Stimulated activated CD4-positive, alpha-beta T cell treated with anti-CD3 and anti-CD28 coated beads, Interleukin-2, amount 100 ng/mL, for 4 hours (primary cell): ENCODE data around the gene CYP21A2.

Source experiments
- DNase-seq: peaks from one replicate; pipeline ENCODE4 v3.0.0-alpha.2; 2020; ENCODE audit warnings: low read depth

CYP21A2 gene

DNA sequence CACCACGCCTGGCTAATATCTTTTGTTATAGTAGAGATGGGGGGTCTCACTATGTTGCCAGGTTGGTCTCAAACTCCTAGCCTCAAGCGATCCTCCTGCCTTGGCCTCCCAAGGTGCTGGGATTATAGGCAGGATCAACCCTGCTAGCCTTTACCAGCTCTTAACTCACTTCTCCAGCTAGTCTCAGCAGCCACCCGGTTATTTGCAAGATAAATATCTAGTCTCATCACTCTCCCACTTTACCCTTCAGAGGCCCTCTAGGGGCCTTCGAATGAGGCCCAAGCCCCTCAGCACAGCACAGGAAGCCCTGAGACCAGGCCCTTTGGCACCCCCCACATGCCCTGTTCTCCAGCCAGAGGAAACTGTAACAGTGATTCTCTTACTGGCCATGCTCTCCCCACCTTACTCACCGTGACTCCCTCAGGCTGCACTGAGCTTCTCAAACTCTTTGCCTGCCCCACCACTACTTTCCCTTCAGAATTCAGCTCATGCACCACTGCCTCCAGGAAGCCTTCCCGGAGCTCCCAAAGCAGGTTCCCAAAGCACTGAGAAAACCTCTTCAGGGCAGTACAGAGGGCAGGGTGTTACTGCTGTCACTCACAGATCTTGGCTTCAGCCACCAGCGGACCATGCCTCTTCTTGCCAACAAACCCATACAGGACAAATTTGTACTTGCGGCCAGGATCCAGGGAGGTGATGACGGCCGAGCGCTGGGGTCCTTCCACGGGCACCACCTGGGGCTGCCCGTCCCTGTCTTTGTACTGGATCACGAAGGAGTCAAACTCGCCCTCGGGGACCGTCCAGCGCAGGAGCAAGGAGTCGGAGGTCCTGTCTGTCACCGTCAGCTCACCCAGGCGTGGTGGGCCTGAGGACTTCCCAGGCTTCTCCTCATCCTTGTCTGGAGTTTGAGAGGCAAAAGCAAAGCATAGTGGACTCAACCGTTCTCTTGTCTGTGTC, 45.9 kb downstream of the CYP21A2 start:
- no peak for DNase-seq

DNA sequence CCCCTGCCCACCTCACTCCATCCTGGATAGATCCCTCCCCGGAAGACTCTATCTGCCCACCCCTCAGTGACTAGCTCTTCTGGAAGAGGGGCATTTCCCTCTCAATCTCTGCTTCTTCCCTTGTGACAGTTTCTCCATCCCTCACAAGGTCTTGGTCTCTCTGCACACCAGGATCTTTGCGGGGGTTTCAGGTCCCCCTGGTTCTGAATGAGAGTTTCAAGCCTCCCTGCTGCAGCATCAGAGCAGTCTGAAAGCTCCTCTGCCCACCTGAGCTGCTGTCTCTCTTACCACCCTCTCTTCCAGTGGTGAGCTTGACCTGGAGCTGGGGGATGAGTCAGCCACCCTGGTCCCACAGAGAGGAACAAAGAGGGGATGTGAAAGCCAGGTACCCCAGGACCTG, 46.6 kb downstream of the CYP21A2 start:
- DNase-seq: no peak

DNA sequence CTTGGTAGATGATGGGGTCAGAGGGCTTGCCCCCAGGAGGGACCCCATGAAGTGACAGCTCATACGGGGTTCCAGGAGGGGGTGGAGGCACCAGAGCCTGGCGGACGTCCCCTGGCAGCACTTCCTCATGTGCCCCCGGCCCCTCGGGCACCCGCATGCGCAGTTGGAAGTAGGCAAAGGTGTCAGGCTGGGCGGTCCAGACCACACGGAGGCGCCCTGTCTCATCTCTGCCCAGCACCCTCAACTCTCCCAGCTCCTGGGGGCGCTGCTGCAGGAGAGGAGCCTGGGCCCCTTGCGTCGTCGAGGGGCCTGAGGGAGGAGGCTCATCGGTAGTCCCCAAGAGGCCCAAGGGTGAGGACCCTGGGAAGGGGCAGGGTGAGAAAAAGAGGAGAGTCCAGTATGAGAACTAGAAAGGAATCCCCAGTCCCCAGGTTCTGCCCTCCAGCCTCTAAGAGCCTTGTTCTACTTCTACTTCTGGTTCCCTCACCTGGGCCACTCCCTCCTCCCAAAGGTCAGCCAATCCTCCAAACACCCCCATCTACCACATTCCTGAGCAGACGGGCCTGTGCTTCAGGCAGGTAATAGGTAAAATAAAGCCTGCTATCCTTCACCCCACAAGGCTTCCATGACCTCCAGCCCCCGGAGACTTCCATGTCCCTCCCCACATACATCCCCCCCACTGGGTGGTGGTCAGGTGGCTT, 47.7 kb downstream of the CYP21A2 start:
- DNase-seq: no peak

DNA sequence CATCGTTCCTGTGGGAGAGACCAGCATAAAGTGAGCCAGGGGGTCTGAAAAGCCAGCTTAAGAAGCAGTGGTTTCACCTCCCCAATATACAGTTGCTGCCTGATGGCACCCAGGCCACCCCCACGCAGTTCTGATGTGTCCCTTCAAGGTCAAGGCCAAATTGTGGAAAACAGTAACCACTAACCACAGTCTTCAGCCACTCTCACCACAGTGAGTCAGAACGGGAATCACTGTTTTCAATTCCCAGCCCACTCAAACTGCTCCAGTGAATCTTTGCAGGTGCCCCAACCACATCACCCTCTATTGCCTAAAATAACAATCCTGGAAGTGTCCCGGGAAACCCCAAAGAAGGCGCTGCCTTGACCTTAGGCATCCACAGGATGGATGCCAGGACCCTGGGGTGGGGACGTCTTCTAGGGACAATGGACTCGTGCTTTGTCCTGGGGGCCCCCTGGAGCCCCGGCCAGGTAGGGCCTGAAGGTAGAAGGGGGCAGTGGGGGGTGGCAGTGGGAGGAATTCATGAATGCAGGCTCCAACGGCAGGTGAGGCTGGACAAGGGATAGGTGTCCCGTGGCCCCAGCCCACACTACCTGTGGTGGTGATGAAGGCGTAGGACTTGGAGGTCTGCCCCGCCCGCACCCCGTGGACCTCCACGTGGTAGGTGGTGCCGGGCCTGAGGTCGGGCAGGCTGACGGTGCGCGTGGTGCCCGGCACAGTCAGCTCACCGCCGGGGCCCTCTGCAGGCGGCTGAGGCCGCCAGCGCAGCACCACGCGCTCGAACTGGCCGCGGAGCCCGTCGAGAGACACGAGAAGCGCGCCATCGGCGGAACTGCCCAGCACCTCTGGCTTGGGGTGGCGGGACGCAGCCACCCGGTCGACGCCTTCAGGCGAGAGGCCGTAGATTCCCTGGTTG, 48.7 kb downstream of the CYP21A2 start:
- no peak for DNase-seq

DNA sequence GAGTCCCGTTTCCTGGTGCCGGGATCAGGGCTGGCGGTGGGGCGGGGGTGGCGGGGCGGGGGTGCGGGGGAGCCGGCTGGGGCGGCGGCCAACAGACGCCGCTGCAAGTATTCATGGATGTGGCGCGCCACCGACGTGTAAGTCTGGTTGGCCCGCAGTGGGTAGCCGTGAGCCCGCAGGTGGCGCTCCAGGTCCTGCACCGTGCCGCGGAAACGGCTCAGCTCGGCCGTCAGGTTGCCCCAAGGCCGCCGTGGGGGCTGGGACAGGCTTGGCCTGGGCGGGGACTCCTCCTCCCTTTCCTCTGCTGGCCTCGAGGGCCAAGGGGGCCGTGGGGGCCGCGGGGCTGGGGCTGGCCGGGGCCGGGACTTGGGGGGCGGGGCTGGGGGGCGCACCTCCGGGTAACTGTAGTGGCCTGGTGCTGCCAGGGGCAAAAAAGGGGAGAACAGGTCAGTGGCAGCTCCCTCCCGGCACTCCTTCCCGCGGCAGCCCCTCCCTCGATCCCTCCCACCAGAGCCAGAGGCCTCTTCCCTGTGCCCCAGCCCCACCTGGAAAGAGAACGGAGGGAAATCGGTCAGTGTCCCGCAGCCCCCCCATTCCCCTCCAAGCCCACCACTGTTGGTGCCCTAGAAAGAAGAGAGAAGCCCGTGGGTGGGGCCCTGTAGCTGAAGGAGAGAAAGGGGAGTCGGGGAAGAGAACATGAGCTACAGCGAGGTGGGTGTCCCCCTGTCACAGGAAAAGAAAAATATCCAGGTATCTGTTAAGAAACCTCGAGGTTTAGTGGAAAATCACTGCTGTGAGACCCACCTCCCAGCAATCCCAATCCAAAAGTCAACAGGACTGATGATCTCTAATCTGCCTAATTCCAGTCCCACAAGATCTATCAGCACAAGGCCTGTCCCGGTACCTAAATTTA, 49.6 kb downstream of the CYP21A2 start:
- DNase-seq: peak; percentile 50

DNA sequence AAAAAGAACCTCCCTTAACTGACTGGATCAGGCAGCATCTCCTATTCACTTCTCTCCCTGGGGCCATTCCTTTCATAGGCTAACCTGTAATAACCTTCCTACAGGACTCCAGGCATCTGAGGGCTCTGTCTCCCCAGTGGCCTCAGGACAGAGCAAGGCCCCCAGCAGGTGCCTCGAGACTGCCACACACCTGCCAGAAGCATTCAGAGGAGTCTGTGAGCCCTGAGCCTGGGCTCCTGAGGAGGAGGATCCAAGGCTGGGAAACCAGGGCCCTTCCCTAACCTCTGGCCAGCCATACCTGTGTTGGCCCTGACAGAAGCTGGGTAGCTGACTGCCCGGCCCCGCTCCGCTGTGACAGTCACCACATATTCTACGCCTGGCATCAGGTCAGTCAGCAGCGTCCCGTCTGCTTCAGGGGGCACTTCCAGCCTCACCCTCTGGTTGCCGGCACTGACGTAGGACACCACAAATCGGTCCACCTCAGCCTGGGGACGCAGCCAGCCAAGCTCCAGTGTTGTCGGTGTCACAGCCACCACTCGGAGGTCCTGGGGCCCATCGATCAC, 50.4 kb downstream of the CYP21A2 start:
- no peak for DNase-seq

DNA sequence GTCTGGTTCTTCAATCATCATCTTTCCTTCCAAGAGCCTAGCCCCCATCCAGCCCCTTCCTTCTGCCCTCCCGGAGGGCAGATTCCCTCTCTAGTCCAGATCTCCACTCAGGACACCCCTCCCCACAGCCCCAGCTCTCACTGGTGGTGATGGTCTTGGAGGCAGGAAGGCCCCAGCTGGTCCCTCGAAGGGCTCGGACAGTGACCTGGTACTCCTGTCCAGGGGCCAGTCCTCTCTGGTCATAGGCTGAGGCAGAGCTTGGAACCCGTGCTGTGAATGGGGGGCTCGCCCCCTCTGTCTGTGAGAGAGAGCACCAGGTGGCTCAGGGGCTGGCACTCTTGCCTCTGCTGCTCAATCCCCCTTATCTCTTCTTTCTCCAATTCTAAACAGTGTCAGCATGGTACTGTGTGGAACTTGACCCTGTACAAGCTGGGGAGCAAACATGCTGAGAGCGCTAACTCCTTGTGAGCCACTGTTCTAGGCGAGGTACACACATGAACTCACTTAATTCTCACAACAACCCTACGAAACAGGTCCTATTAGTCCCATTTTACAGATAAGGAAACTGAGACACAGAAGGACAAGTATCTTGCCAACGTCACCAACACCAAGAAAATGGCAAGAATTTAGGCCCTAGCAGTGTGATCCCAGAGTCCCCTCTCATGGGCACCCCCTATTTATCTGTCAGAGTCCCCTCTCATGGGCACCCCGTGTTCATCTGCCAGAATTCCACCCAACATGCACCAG, 51.0 kb downstream of the CYP21A2 start:
- DNase-seq: no peak
